AG10803 (cell line): ENCODE data around the gene POLR1A.

Experiments used
- DNase-seq: peaks from one replicate; pipeline ENCODE4 v3.0.0; 2010; ENCODE audit warnings: low read depth
- H3K4me3 ChIP-seq: 2 replicates; pipeline ENCODE4 v1.5.1; 2011; ENCODE audit warnings: mild to moderate bottlenecking, low read length, control low read depth
- CTCF ChIP-seq: conservative IDR thresholded peaks from 2 replicates; pipeline ENCODE4 v1.5.1; 2011; ENCODE audit warnings: mild to moderate bottlenecking, low read length, control low read depth, inconsistent platforms

The POLR1A gene

GRCh38 chr2:85988175-85988913 lies 117.3 kb downstream of the POLR1A start:
- DNase-seq = peak; percentile 84
- TF ChIP-seq CTCF = no peak

GRCh38 chr2:85987266-85988174 lies 118.2 kb downstream of the POLR1A start:
- H3K4me3 ChIP-seq = no peak overlapping the region
- TF ChIP-seq CTCF = no peak
- no peak for DNase-seq

More at GRCh38 chr2:85988175-85988913, 117.3 kb downstream of the POLR1A start:
- H3K4me3 ChIP-seq = no peak overlapping the region

- no peak for TF ChIP-seq CTCF
- DNase-seq = no peak
- no peak overlapping the region for H3K4me3 ChIP-seq
Observed at GRCh38 chr2:85986121-85986520, 119.6 kb downstream of the POLR1A start.

- TF ChIP-seq CTCF = no peak
- DNase-seq = no peak
- no peak overlapping the region for H3K4me3 ChIP-seq
Observed at GRCh38 chr2:85984788-85985187, 120.9 kb downstream of the POLR1A start.

GRCh38 chr2:85983766-85984165 lies 121.9 kb downstream of the POLR1A start:
- no peak for TF ChIP-seq CTCF
- H3K4me3 ChIP-seq = no peak overlapping the region
- no peak for DNase-seq

GRCh38 chr2:85981579-85982247 lies 124.0 kb downstream of the POLR1A start:
- DNase-seq = no peak
- H3K4me3 ChIP-seq = no peak overlapping the region
- no peak for TF ChIP-seq CTCF
